HG03521 (cell line): ENCODE results near the gene GOLGA8O.
"Not testable (repeated sequence)": the region's sequence is repeated elsewhere in the genome, so short reads cannot be mapped to it uniquely, and the experiment has no call there.

Source experiments
- ATAC-seq: cut with Tn5 transposase; IDR thresholded peaks from one replicate; pipeline ENCODE4 v1.9.1; 2021; ENCODE audit warnings: mild to moderate bottlenecking, moderate library complexity; ENCODE audit not compliant: unreplicated experiment

The GOLGA8O gene, protein sequence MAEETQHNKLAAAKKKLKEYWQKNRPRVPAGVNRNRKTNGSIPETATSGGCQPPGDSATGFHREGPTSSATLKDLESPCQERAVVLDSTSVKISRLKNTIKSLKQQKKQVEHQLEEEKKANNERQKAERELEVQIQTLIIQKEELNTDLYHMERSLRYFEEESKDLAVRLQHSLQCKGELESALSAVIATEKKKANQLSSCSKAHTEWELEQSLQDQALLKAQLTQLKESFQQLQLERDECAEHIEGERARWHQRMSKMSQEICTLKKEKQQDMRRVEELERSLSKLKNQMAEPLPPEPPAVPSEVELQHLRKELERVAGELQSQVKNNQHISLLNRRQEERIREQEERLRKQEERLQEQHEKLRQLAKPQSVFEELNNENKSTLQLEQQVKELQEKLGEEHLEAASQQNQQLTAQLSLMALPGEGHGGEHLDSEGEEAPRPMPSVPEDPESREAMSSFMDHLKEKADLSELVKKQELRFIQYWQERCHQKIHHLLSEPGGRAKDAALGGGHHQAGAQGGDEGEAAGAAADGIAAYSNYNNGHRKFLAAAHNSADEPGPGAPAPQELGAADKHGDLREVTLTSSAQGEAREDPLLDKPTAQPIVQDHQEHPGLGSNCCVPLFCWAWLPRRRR

DNA sequence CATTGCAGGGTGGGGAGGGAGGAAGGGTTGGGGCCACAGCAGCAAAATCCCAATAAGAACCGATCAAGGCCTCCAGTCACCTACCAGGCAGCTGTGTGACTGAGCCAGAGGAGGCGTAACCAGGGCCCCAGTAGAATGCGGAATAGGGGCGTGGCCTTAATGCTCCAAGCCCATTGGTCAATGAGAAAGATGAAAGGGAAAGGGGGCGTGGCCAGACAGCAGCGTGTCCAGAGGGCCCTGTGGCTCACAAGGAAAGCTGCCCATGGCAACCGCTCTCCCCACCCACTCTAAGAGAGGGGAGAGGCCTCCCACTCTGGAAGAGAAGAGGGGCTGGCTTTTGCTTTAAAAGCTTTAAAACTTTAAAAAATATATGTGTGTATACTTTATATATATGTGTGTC is at the start of gene GOLGA8O:
Gene GOLGA8O (minus strand): TSS at position 101 of the 400 bp plus-strand sequence. CDS start 98 bp downstream, at position 3.
- ATAC-seq, result not testable (repeated sequence)

DNA sequence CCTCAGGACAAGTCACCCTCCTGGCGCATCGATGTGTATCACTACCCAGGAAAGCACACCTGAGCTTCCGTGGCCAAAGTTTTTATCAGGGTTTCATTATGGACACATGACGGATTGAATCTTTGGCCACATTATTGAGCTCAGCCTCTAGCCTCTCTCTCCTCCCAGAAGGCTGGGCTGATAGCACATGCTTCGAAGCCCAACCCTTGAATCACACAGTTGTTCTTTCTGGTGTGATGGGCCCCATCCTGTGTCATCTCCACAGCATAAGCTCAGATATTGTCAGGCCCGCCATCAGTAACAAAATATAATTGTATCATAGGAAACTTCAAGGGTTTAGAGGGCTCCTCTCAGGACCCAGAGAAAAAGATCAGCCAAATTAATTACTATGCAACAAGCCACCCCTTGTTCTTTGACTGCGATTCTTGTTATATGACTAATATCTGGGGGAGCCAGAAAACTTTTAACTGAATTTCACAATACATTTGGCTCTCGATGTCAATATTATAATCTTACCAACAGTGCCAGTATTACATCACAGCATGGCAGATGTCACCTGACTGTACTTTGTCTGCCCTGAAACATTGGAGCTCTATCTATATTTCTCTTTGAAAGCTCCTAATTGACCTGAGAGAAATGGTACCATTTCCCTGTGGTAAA is 48.8 kb upstream of the GOLGA8O start:
- ATAC-seq, result not testable (repeated sequence)

DNA sequence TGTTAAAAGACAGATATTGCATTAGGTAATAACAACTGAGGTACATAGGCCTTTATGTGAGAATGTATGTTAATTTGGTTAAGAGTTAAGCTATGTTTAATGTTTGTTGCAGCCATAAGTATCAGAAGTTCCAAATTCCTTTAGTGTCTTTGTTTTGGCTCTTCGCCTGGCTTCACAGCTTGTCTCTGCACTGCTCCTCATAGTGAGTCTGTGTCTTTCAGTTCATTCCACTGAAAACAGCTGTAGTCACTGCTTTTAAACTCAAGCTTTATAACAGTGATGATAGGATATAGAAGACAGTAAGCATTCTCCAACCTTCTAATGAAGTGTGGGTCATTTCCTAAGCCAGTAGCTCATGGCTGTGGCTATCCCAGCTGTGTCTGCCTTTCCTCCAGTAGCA is 47.5 kb upstream of the GOLGA8O start:
- not testable (repeated sequence) for ATAC-seq

DNA sequence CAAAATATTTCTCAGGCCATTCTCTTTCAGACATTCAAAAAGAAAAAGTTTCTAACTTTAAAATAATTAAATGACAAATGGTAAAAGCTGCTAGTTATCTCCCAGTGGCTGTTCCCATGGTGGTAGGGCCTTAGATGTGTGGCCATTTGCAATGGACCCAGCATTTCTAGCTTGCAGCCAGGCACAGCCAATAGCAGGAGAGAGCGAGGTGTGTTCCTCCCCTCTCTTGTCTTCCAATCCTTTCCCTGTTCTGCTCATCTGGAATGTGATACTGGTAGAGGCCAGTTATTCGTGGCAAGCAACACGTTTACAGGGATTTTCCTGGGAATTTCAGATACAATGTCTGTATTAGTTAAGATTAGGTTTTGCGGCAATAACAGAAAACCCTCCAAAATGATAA is 37.3 kb upstream of the GOLGA8O start:
- not testable (repeated sequence) for ATAC-seq

DNA sequence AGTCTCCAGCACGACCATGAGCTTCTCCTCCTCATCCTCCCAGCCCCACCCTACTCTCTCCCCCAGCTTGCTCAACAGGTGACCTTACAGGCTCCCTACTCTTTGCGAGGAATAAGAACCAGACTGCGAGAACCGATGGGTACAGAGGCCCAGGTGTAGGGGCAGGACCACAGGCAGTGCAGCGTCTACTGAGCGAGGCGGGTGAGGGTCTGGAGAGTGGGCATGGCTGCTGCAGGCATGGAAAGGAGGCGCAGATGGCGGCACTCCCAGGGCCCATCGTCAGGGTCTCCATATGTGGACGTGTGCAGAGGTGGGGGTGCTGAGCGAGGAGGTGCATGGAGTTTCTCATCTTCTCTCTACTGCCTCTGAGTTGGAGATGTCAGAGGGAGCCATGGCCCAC is 31.0 kb upstream of the GOLGA8O start:
- ATAC-seq, result not testable (repeated sequence)

DNA sequence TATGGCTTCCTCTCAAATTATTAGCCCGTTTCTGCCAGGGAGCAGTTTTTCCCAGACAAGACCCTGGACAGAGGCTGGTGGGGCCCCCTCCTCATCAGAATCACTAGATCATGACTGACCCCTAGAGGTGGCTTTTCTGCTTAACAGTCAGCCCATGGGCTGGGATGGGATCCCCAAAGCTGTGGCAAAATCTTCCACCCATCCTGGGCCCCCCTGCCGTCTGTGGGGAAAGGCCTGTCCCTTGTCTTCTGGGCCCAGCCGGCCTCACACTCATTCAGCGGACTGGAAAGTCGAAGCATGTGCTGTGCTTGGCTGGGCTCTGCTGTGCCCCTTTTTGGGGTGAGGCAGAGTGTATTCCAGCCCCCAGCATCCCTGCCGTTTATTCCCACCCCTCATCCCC is 27.9 kb upstream of the GOLGA8O start:
- not testable (repeated sequence) for ATAC-seq

DNA sequence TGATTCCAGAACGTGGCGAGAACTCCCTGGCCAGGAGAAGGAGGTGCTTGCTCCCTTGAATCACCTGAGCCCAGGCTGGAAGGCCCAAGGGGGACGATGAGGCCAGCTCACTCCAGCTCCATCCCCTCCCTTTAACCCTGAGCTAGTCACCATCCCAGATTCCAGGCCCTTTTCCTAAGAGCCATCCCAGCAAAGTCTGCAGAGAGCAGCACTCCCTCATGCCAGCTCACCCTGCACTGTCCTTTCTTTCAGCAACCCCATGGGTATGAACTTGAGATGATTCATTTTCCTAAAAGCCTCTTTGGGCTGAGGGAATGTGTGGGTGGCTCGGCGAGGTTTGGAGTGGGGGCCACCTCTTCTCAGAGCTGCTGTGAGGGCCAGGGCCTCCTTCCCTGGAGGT is 26.2 kb upstream of the GOLGA8O start:
- ATAC-seq, result not testable (repeated sequence)

DNA sequence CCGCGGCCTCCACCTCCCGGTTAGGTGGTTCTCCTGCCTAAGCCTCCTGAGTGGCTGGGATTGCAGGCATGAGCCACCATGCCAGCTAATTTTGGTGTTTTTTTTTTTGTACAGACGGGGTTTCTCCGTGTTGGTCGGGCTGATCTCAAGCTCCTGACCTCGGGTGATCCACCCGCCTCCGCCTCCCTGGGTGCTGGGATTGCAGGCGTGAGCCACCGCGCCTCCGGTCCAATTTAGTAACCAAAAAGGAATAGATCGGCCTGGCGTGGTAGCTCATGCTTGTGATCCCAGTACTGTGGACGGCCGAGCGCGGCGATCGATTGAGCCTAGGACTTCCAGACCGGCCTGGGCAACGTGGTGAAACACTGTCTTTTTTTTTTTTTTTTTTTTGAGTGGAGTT is 12.6 kb upstream of the GOLGA8O start:
- ATAC-seq, result not testable (repeated sequence)

DNA sequence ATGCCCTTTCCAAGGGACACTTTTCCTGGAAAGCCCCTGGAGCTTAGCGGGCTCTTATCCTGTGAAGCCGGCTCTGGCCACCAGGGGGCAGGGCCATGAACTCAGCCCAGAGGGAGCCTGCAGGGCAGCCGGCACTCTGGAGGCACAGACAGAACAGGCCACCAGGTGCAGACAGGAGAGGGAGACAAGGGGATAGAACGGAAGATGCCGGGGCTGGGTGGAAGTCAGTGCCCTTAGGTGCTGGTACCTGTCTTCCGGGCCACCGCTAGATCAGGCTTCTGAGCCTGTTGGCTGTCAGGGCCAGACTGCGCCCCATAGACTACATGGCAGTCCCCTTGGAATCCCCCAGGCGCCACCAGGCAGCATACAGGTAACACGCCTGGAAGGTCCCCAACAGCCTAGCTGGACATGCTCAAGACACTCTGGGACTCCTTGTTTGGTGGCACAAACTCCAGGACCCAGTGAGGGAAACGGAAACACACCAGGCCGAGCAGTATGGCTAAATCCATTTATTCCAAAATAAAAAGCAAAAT is 14.9 kb downstream of the GOLGA8O start:
- ATAC-seq, result not testable (repeated sequence)

DNA sequence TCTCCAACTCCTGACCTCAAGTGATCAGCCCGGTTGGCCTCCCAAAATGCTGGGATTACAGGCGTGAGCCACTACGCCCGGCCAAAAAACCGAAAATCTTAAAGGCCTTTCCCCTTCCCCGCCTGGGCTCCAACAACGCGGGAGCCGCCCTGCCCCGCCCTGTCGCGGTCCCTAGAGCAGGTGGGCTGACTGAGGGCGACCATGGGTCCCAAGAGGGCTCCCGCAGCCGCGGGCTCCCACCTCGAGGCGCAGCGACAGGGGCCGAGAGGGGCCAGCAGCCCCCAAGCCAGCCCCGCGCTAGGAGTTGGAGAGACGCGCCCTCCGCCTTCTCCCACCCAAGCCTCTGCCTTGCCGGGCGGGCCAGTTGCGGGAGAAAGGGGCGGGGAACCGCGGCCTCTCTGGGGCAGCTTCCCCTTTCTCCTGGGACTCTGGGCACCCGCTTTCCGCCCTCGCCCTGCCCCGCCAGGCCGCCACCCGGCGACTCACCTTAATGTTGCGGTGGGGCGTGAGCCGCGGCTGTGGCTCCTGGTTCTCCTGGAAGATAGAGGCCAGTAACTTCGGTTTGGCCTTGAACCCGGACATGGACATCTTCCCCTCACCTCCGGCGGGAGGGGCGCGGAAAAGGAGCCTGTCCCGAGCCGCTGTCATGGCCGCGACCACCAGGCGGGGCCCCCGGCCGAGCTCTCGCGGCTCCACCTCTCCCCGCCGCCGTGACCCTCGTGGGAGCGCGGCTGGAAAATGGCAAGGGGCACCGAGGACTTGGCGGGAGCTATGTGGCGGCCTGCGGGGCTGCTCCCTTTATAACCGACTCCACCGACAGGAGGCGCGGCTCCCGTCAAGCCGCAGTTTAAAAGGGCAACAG is 21.1 kb downstream of the GOLGA8O start:
- not testable (repeated sequence) for ATAC-seq

DNA sequence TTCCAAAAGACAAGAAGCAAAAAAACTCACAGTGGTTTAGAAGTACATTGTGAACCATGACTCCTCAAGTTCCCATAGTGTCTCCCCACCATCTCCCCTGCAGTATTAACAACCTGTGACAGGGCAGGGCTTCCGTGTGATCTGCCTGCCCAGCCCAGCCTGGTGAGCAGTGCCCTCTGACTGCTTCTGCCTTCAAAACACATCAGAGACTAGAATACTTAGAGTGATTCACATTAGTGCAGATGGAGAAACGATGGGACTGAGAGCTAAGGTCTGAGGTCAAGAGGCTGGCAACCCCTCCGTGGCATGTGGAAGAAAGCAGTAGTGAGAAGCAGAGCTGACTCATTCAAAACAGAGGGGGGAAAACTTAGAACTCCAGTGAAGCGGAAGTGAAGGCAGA is 27.8 kb downstream of the GOLGA8O start:
- ATAC-seq, result not testable (repeated sequence)

DNA sequence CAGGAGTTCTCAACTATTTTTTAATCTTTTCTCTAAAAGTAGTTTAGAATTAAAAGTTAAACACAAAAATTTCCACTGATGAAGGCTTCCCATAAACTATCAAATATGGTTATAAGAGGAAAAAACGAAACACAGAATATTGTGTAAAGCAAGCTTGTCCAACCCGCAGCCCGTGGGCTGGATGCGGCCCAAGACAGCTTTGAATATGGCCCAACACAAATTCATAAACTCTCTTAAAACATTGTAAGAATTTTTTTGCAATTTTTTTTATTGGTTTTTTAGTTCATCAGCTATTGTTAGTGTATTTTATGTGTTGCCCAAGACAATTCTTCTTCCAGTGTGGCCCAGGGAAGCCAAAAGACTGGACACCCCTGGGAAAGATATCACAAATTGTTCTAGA is 28.9 kb downstream of the GOLGA8O start:
- not testable (repeated sequence) for ATAC-seq

DNA sequence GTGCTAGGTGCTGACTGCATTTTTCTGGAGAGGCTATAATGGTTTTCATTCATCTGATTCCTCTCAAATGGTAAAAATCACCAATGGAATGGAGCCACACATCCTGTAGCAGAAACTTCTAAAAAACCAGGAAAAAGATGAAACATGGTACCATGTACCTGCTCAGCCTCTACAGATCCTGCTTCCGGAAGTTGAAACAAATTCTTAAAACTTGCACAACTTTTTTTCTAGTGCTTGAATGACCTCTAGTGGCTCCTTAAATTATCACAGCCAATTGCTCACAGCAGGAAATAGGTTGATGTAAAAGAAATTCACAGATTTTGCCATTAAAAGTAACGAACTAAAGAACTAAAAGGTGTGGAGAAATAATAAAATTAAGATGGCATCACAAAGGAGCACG is 47.5 kb downstream of the GOLGA8O start:
- not testable (repeated sequence) for ATAC-seq

DNA sequence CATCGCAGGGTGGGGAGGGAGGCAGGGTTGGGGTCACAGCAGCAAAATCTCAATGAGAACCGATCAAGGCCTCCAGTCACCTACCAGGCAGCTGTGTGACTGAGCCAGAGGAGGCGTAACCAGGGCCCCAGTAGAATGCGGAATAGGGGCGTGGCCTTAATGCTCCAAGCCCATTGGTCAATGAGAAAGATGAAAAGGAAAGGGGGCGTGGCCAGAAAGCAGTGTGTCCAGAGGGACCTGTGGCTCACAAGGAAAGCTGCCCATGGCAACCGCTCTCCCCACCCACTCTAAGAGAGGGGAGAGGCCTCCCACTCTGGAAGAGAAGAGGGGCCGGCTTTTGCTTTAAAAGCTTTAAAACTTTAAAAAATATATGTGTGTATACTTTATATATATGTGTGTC is 52.2 kb downstream of the GOLGA8O start, which contains the start of gene GOLGA8K:
Gene GOLGA8K (minus strand): TSS at position 101 of the 400 bp plus-strand sequence. CDS start 98 bp downstream, at position 3.
- ATAC-seq, result not testable (repeated sequence)

DNA sequence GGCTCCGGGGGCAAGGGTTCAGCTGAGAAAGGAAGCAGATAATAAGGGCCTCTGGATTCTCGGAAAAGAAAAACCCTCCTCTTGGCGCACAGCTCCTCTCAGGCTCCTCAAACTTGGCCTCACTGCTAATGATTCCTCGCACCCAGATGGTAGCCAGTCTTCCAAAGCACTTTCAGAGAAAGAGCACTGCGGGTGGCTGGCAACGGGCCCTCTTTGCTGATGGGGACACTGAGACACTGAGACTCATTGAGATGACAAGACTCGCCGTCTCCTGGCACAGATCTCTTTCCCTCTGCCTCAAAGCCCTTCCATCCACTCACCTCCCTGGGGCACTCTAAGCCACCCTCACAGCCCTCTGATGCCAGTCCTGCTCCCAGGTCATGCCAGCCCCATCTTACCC is 58.9 kb downstream of the GOLGA8O start:
- not testable (repeated sequence) for ATAC-seq
